Activated CD4-positive, alpha-beta memory T cell treated with anti-CD3 and anti-CD28 coated beads, Interleukin-2, amount 10 ng/mL, durations not matched to agents 7 days and 5 days (primary cell): ENCODE measurements around the gene ITGA6. TPM values are rescaled to one million over a fixed set of nuclear protein-coding genes. Genes with fewer than 3 reads are reported as not detected.

Experiments
- CTCF ChIA-PET: fragments of 350-600 bp; sonication (Branson Sonifier 250); formaldehyde crosslinking; loops from one replicate; lab custom pipeline; 2021; ENCODE audit warnings: antibody characterized with exemption, inconsistent platforms; lab: Charles Lee
- POLR2A ChIA-PET: fragments of 350-600 bp; sonication (Branson Sonifier 250); formaldehyde crosslinking; loops from one replicate; lab custom pipeline; 2021; ENCODE audit warnings: antibody characterized with exemption; lab: Charles Lee
- DNase-seq: peaks from one replicate; pipeline ENCODE4 v3.0.0-alpha.2; 2020
- H3K27ac Mint-ChIP-seq: one replicate; pipeline ENCODE4 v1.8.0; 2021; ENCODE audit warnings: mild to moderate bottlenecking, mixed read lengths
- H3K27me3 Mint-ChIP-seq: one replicate; pipeline ENCODE4 v1.8.0; 2021; ENCODE audit warnings: mixed read lengths
- H3K36me3 Mint-ChIP-seq: one replicate; pipeline ENCODE4 v1.8.0; 2021; ENCODE audit warnings: low read depth, mixed read lengths
- H3K4me1 Mint-ChIP-seq: one replicate; pipeline ENCODE4 v1.8.0; 2021; ENCODE audit warnings: mixed read lengths
- H3K4me3 Mint-ChIP-seq: one replicate; pipeline ENCODE4 v1.8.0; 2021; ENCODE audit warnings: mild to moderate bottlenecking, mixed read lengths
- H3K9me3 Mint-ChIP-seq: one replicate; pipeline ENCODE4 v1.8.0; 2021; ENCODE audit warnings: mixed read lengths
- total RNA-seq, 2 experiments: library from RNA; stranded (reverse); gene quantifications; one replicate each; pipeline ENCODE4 v1.2.3, GENCODE V29; 2021

The ITGA6 gene
- total RNA-seq, 2 experiments from 2014 or later = 17.7 to 18.0 TPM

- DNase-seq = no peak
- ChIA-PET POLR2A (no interaction called here), CTCF (interaction anchor here (1.0 kb wide), 1 partner anchor 57 kb away, joined by 3 read pairs; no protein-coding TSS in a partner anchor)
- no peak overlapping the region for H3K27ac Mint-ChIP-seq
- no peaks in the 10 kb centered on the region for H3K36me3 Mint-ChIP-seq
- H3K4me1 Mint-ChIP-seq = no peaks in the 10 kb centered on the region
- no peak overlapping the region for H3K4me3 Mint-ChIP-seq
- no peaks in the 10 kb centered on the region for H3K9me3 Mint-ChIP-seq
- H3K27me3 Mint-ChIP-seq = peaks cover 12% of the 10 kb centered on the region
These were observed 23.4 kb upstream of the ITGA6 start for GRCh38 chr2:172403881-172404468.

GRCh38 chr2:172404824-172405223 is 22.6 kb upstream of the ITGA6 start:
- POLR2A ChIA-PET = no interaction called here
- peaks cover 15% of the 10 kb centered on the region for H3K27me3 Mint-ChIP-seq

GRCh38 chr2:172405673-172406072 is 21.7 kb upstream of the ITGA6 start:
- H3K4me1 Mint-ChIP-seq = no peaks in the 10 kb centered on the region
- ChIA-PET CTCF (no interaction called here), POLR2A (no interaction called here)
- peaks cover 15% of the 10 kb centered on the region for H3K27me3 Mint-ChIP-seq
- DNase-seq = no peak
- H3K27ac Mint-ChIP-seq = no peak overlapping the region
- no peaks in the 10 kb centered on the region for H3K36me3 Mint-ChIP-seq
- H3K4me3 Mint-ChIP-seq = no peak overlapping the region
- no peaks in the 10 kb centered on the region for H3K9me3 Mint-ChIP-seq

More at GRCh38 chr2:172404824-172405223, 22.6 kb upstream of the ITGA6 start:
- H3K9me3 Mint-ChIP-seq = no peaks in the 10 kb centered on the region
- no peaks in the 10 kb centered on the region for H3K36me3 Mint-ChIP-seq
- H3K27ac Mint-ChIP-seq = no peak overlapping the region
- DNase-seq = no peak
- no peak overlapping the region for H3K4me3 Mint-ChIP-seq
- H3K4me1 Mint-ChIP-seq = no peaks in the 10 kb centered on the region
- CTCF ChIA-PET = interaction anchor here (1.0 kb wide), 1 partner anchor 57 kb away, joined by 3 read pairs; no protein-coding TSS in a partner anchor

- H3K4me3 Mint-ChIP-seq = no peak overlapping the region
- no peaks in the 10 kb centered on the region for H3K4me1 Mint-ChIP-seq
- peaks cover 20% of the 10 kb centered on the region for H3K27me3 Mint-ChIP-seq
- POLR2A ChIA-PET = interaction anchor here (1.3 kb wide), 1 partner anchor 8 kb away, joined by 3 read pairs; no protein-coding TSS in a partner anchor
- H3K27ac Mint-ChIP-seq = no peak overlapping the region
- CTCF ChIA-PET = no interaction called here
- H3K9me3 Mint-ChIP-seq = no peaks in the 10 kb centered on the region
- H3K36me3 Mint-ChIP-seq = no peaks in the 10 kb centered on the region
- DNase-seq = no peak
These were observed 19.1 kb upstream of the ITGA6 start for GRCh38 chr2:172408143-172408766.

GRCh38 chr2:172409042-172409441 is 18.3 kb upstream of the ITGA6 start:
- no peak for DNase-seq
- Mint-ChIP-seq H3K9me3 (no peaks in the 10 kb centered on the region), H3K4me1 (no peaks in the 10 kb centered on the region), H3K27ac (no peak overlapping the region), H3K4me3 (no peak overlapping the region), H3K27me3 (peaks cover 20% of the 10 kb centered on the region), H3K36me3 (no peaks in the 10 kb centered on the region)
- ChIA-PET CTCF (no interaction called here), POLR2A (no interaction called here)

DNA sequence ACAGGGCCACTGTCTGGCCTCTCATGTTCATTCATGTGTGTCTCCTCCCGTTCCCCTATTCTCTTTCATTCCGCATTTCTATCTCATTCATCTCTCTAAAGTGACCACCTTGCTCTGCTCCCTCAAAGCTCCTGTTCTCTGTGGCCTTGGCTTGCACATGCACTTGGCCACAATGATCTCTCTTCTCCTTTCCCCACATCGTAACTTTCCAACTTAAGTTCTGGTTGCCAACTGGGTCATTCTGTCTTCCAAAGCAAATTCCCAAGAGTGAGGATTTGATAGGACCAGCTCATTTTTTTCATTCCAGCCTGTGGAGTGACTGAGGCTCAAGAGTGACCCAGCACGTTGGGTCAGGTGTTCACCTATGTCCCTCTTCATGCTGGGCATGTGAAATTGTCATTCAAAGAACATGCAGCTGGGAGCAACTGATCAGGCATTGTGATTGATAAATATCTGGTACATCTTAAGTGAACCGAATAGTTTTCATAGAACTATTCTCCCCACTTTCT is 14.3 kb upstream of the ITGA6 start:
- no peaks in the 10 kb centered on the region for H3K36me3 Mint-ChIP-seq
- peaks cover 2% of the 10 kb centered on the region for H3K9me3 Mint-ChIP-seq
- H3K4me3 Mint-ChIP-seq = no peak overlapping the region
- H3K27me3 Mint-ChIP-seq = peaks cover 15% of the 10 kb centered on the region
- H3K4me1 Mint-ChIP-seq = no peaks in the 10 kb centered on the region
- ChIA-PET CTCF (interaction anchor here (1.2 kb wide), 1 partner anchor 49 kb away, joined by 3 read pairs; no protein-coding TSS in a partner anchor), POLR2A (no interaction called here)
- no peak overlapping the region for H3K27ac Mint-ChIP-seq
- DNase-seq = no peak

- no peak overlapping the region for H3K4me3 Mint-ChIP-seq
- H3K27me3 Mint-ChIP-seq = peaks cover 15% of the 10 kb centered on the region
- no peak for DNase-seq
- no peak overlapping the region for H3K27ac Mint-ChIP-seq
- no peaks in the 10 kb centered on the region for H3K36me3 Mint-ChIP-seq
- H3K9me3 Mint-ChIP-seq = peaks cover 3% of the 10 kb centered on the region
- POLR2A ChIA-PET = interaction anchor here (1.0 to 1.5 kb wide), 2 partner anchors 10 to 32 kb away, joined by 3 read pairs; no protein-coding TSS in a partner anchor
- no peaks in the 10 kb centered on the region for H3K4me1 Mint-ChIP-seq
- CTCF ChIA-PET = interaction anchor here (1.2 to 1.3 kb wide), 2 partner anchors 42 to 46 kb away, joined by 4 read pairs; no protein-coding TSS in a partner anchor
These were observed 12.1 kb upstream of the ITGA6 start for GRCh38 chr2:172415157-172415864.

DNA sequence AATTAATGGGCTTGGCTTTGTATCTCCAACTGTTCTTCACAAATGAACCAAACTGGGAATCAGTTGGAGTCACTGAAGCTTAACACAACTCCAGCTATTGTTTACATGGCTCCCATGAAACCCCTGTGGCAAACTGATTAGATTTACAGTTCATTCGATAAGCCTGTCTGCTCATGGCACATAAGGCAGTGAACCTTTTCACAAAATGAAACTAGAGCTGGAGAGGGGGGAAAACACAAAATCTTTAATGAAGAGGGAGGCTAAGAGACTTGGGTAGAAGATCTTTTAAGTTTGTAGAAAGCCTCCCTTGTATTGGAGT is 11.6 kb upstream of the ITGA6 start:
- no peak overlapping the region for H3K27ac Mint-ChIP-seq
- ChIA-PET CTCF (interaction anchor here (1.2 to 1.3 kb wide), 2 partner anchors 42 to 45 kb away, joined by 4 read pairs; no protein-coding TSS in a partner anchor), POLR2A (interaction anchor here (1.0 to 1.5 kb wide), 3 partner anchors 8 to 31 kb away, joined by 3 read pairs; no protein-coding TSS in a partner anchor)
- peaks cover 18% of the 10 kb centered on the region for H3K27me3 Mint-ChIP-seq
- H3K9me3 Mint-ChIP-seq = peaks cover 3% of the 10 kb centered on the region
- DNase-seq = no peak
- H3K36me3 Mint-ChIP-seq = no peaks in the 10 kb centered on the region
- no peaks in the 10 kb centered on the region for H3K4me1 Mint-ChIP-seq
- H3K4me3 Mint-ChIP-seq = no peak overlapping the region

- Mint-ChIP-seq H3K4me1 (no peaks in the 10 kb centered on the region), H3K27me3 (peaks cover 22% of the 10 kb centered on the region), H3K36me3 (no peaks in the 10 kb centered on the region), H3K4me3 (no peak overlapping the region), H3K9me3 (peaks cover 3% of the 10 kb centered on the region), H3K27ac (no peak overlapping the region)
- no peak for DNase-seq
- ChIA-PET POLR2A (interaction anchor here (1.5 kb wide), 2 partner anchors 9 to 31 kb away, joined by 3 read pairs; no protein-coding TSS in a partner anchor), CTCF (interaction anchor here (0.5 to 1.3 kb wide), 3 partner anchors 41 to 288 kb away, joined by 3 to 4 read pairs (median 4); no protein-coding TSS in a partner anchor)
These were observed 10.8 kb upstream of the ITGA6 start for GRCh38 chr2:172416447-172417058.

DNA sequence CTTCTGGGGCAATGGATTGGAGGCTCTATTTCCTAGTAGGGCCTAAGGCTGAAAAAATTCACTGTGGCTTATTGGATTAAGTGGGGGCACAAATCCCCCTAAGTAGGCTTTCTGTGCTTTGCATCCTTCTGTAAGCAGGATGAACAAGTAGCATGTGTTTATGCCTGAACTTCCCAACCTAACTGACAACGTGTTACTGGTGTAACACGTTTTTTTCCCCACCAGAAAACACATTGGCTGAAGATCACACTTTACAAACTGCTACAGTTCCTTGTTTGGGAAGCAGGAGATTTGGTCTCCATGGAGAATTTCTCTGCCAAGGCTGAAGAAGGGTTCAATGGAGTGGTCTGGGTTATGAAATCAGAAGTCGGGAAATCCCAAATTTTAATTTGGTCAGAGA is 7.2 kb upstream of the ITGA6 start:
- Mint-ChIP-seq H3K27ac (no peak overlapping the region), H3K27me3 (peaks cover 25% of the 10 kb centered on the region), H3K4me3 (no peak overlapping the region), H3K4me1 (peaks cover 7% of the 10 kb centered on the region), H3K9me3 (peaks cover 3% of the 10 kb centered on the region), H3K36me3 (no peaks in the 10 kb centered on the region)
- ChIA-PET POLR2A (no interaction called here), CTCF (no interaction called here)
- DNase-seq = no peak

- Mint-ChIP-seq H3K27me3 (peaks cover 40% of the 10 kb centered on the region), H3K36me3 (no peaks in the 10 kb centered on the region), H3K4me1 (peaks cover 16% of the 10 kb centered on the region), H3K4me3 (no peak overlapping the region), H3K9me3 (peaks cover under 1% of the 10 kb centered on the region), H3K27ac (no peak overlapping the region)
- ChIA-PET CTCF (interaction anchor here (0.7 to 1.8 kb wide), 2 partner anchors 38 kb away, joined by 3 to 6 read pairs; no protein-coding TSS in a partner anchor), POLR2A (no interaction called here)
- DNase-seq = no peak
These were observed 4.2 kb upstream of the ITGA6 start for GRCh38 chr2:172423160-172423559.

- Mint-ChIP-seq H3K4me1 (peaks cover 29% of the 10 kb centered on the region), H3K27me3 (peaks cover 57% of the 10 kb centered on the region), H3K27ac (no peak overlapping the region), H3K4me3 (no peak overlapping the region), H3K36me3 (no peaks in the 10 kb centered on the region), H3K9me3 (no peaks in the 10 kb centered on the region)
- ChIA-PET CTCF (interaction anchor here (1.9 to 6.3 kb wide), 2 partner anchors 13 to 37 kb away, joined by 5 to 94 read pairs; no protein-coding TSS in a partner anchor), POLR2A (interaction anchor here (0.8 to 3.6 kb wide), 2 partner anchors 10 to 37 kb away, joined by 3 to 34 read pairs; no protein-coding TSS in a partner anchor)
- no peak for DNase-seq
These were observed 2.0 kb upstream of the ITGA6 start for GRCh38 chr2:172425336-172425735.
